Measurements from ENCODE around the gene DHRSX. TPM values are rescaled to one million over a fixed set of nuclear protein-coding genes. Genes with fewer than 3 reads are reported as not detected.
A peak's percentile ranks its signal among the peaks of the same experiment; 100 is the strongest.
"Not testable (repeated sequence)": the region's sequence is repeated elsewhere in the genome, so short reads cannot be mapped to it uniquely, and the experiment has no call there.

Gene DHRSX
- total and polyA plus RNA-seq, 9 of the 15 experiments (the other 6 are each of a cell fraction or from before 2014, with no cell fraction given) = 0.59 to 11.0 (median 6.2) TPM

GRCh38 chrX:2265658-2266444, 234.9 kb downstream of the DHRSX start:
- CTCF ChIA-PET (ENCODE audit: low intra/inter-chr PET ratio); H3K4me1 ChIP-seq (replicated peaks in 1 of 2; ENCODE audit: control insufficient read depth in 2 of 2, insufficient read depth in 2 of 2, low read length in 2 of 2); H4K20me1 ChIP-seq (replicated peaks; ENCODE audit: control insufficient read depth, insufficient read depth, low read length); BruUV-seq (replicated peaks); H2AFZ ChIP-seq (ENCODE audit: low read depth, low read length); FAIRE-seq; H3K9me1 ChIP-seq (ENCODE audit: control insufficient read depth, insufficient read depth, low read length); DNase-seq (ENCODE audit: extremely low read depth in 1 of 4, low spot score in 3 of 4); POLR2A ChIA-PET; H3K79me2 ChIP-seq (ENCODE audit: control insufficient read depth, insufficient read depth, low read length); H3K9me3 ChIP-seq (replicated peaks; ENCODE audit: control insufficient read depth, insufficient read depth, low read depth, low read length); H3K9ac ChIP-seq (ENCODE audit: insufficient read depth in 1 of 2, low read depth in 2 of 2, low read length in 2 of 2); H3K4me2 ChIP-seq (ENCODE audit: insufficient read depth, low read length); H3K27me3 ChIP-seq (ENCODE audit: control insufficient read depth in 2 of 2, insufficient read depth in 2 of 2, low read length in 2 of 2); ATAC-seq; H3K27ac ChIP-seq (ENCODE audit: extremely low read depth, low read depth, low read length); H3K36me3 ChIP-seq (ENCODE audit: control insufficient read depth, insufficient read depth, low read length); H3K4me3 ChIP-seq; intact Hi-C loops (cut with micrococcal nuclease): not testable (repeated sequence)
- in situ Hi-C loops (cut with MboI) = loop anchor here (25.0 kb wide), 1 partner anchor 329 kb away; no protein-coding TSS in a partner anchor
- WGBS (ENCODE audit: insufficient coverage, low coverage, missing lambda C conversion rate) = 79% methylated on average over 5 of the region's 23 CpGs
- peak; percentile 29 for TF ChIP-seq PHF20 (IDR thresholded peaks at IDR 0.05; ENCODE audit: partially characterized antibody)
- peak; percentile 56; the same call in 1 of the 2 replicates for TF ChIP-seq ADNP (tag; IDR thresholded peaks at IDR 0.05)
- peak; percentile 58 for TF ChIP-seq ZNF263 (CRISPR knock-in tag; IDR thresholded peaks at IDR 0.05; ENCODE audit: borderline replicate concordance)
- 0 out of 2 replicates have a peak, but pooled peaks have one; percentile 44 for TF ChIP-seq HDGF (IDR thresholded peaks at IDR 0.05)
- peak; percentile 81; the same call in 1 of the 2 replicates for TF ChIP-seq BCOR (IDR thresholded peaks at IDR 0.05)
